Measurements from ENCODE around the gene ANO1.
"Not testable (repeated sequence)": the region's sequence is repeated elsewhere in the genome, so short reads cannot be mapped to it uniquely, and the experiment has no call there.

- not testable (repeated sequence) for TF ChIP-seq GATA2 (CRISPR knock-in tag; IDR thresholded peaks at IDR 0.05); NFIC (IDR thresholded peaks at IDR 0.05; ENCODE audit: borderline replicate concordance); REST (IDR thresholded peaks at IDR 0.05; ENCODE audit: low read depth, low read length); PBX3 (IDR thresholded peaks at IDR 0.05)
These were observed 140.0 kb downstream of the ANO1 start for GRCh38 chr11:70218076-70218475.
